G401.6 (cell line): Measurements from ENCODE around the gene PCYOX1L.
"Not testable (repeated sequence)": the region's sequence is repeated elsewhere in the genome, so short reads cannot be mapped to it uniquely, and the experiment has no call there.

Experiments
- FAIRE-seq: peaks from 2 replicates; lab custom pipeline; 2012; peaks lifted over from hg19 to GRCh38; lab: Jason Lieb, UNC

The PCYOX1L gene

GRCh38 chr5:149387081-149387631 lies 29.3 kb downstream of the PCYOX1L start:
- FAIRE-seq = no peak

- no peak for FAIRE-seq
These were observed 30.1 kb downstream of the PCYOX1L start for GRCh38 chr5:149387982-149388381.

- FAIRE-seq = no peak
These were observed 30.8 kb downstream of the PCYOX1L start for GRCh38 chr5:149388498-149389190.

DNA sequence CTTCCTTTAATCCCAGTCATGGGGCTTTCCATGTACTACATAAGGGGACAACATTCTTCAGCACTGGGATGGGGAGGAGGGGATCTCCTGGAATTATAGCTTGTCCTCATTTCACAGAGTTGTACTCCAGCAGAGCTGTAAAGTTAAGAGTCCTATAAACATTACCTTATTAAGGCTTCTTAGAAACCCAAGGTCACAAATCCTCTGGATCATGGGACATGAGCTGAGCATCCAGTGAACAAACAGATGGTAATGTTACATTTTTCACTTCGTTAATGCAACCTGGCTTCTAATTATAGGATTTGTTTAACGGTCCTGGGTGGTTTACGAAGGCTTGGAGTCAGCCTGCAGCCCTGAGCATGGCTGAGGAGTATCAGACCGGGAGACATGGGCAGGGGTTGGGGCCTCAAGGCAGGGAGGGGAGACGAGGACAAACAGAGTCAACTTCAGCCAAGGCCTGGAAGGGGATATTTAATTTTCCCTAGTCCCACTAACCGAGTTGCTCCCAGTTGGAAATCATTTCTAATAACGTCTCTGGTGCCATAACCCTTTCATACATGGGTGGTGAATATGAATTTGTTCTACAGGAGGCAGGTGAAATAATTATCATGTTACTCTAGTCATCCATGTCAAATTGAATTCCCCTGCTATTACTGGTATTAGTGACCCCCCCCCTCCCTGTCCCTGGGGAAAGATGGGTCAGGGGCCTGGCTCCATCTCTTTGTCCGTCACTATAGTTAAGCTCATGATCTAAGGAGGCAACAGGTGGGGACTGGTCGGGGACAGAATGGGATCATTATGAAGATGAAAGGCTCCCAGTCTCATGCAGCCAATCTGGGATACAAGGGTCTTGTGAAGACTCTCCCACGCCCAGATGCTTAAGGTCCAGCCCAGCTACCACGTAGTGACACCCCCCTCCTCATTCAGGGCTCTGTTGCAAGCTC lies 32.0 kb downstream of the PCYOX1L start:
- FAIRE-seq = no peak

DNA sequence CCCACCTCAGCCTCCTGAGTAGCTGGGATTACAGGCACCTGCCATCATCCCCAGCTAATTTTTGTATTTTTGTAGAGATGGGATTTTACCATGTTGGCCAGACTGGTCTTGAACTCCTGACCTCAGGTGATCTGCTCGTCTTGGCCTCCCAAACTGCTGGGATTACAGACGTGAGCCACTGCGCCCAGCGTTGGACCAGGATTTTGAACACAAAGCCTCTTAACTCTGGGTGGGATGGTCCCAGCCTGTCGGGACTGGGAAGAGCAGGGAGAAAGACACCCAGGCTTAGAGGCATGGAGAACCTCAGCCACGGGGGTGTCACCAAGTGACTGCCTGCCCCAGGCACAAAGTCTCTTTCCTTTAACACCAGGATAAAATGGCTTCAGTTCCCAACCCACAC lies 33.2 kb downstream of the PCYOX1L start:
- not testable (repeated sequence) for FAIRE-seq

DNA sequence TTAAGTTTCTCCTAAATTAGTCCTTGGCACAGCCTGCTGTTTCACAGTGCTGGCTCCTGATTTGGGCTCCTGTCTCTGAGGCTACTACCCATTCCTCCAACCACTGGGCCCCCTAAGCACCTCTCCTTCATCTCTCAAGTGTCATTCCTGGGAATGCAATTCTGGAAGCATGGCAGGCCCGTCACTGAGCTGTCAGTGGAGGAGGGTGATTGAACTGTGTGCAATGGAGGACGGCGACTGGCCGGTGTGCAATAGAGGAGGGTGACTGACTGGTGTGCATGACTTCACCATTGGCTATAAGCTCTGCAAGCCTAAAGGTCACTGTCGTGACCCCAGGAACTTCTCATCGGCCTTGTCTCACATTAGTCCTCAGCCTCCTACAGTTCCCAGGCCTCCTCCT lies 33.7 kb downstream of the PCYOX1L start:
- no peak for FAIRE-seq

GRCh38 chr5:149392718-149393117 lies 34.9 kb downstream of the PCYOX1L start:
- no peak for FAIRE-seq

- not testable (repeated sequence) for FAIRE-seq
These were observed 37.1 kb downstream of the PCYOX1L start for GRCh38 chr5:149394996-149395395.

- no peak for FAIRE-seq
These were observed 39.7 kb downstream of the PCYOX1L start for GRCh38 chr5:149397530-149397929.

GRCh38 chr5:149398747-149399266 lies 41.0 kb downstream of the PCYOX1L start:
- FAIRE-seq = not testable (repeated sequence)

GRCh38 chr5:149399775-149400174 lies 41.9 kb downstream of the PCYOX1L start:
- FAIRE-seq = no peak

DNA sequence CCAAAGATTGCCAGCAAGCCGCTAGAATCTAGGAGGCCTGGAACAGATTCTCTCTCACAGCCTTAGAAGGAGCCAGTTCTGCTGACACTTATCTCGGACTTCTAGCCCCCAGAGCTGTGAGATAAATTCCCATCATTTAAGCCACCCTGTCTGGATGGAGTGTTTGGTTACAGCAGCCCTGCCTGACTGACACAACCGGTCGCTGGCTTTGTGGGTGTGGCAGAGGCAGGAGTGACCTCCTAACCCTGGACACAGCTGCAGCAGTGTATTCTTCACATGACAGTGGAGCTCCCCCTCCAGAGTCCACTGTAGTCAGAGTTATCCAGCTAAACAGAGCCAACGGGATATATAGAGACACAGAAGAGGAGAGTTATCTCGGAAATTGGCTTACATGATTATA lies 42.5 kb downstream of the PCYOX1L start:
- no peak for FAIRE-seq

GRCh38 chr5:149401051-149401450 lies 43.2 kb downstream of the PCYOX1L start:
- no peak for FAIRE-seq

DNA sequence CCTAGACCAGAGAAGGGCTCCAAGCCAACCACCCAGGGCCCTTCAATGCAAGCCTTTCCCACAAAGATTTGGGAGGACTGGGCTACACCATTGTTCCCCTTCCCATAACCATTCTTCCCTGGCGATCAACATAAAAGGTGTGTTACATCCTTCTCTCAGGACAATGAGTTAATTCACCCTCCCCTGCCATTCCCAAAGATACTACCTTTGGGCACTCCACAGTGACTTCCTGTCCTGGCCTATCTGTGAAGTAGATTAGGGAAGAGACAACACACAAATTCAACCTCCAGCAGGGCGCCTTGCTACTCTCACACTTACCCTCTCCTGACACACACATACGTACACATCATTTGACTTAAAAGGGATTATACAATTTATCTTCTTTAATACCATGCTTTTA lies 44.4 kb downstream of the PCYOX1L start:
- FAIRE-seq = no peak

DNA sequence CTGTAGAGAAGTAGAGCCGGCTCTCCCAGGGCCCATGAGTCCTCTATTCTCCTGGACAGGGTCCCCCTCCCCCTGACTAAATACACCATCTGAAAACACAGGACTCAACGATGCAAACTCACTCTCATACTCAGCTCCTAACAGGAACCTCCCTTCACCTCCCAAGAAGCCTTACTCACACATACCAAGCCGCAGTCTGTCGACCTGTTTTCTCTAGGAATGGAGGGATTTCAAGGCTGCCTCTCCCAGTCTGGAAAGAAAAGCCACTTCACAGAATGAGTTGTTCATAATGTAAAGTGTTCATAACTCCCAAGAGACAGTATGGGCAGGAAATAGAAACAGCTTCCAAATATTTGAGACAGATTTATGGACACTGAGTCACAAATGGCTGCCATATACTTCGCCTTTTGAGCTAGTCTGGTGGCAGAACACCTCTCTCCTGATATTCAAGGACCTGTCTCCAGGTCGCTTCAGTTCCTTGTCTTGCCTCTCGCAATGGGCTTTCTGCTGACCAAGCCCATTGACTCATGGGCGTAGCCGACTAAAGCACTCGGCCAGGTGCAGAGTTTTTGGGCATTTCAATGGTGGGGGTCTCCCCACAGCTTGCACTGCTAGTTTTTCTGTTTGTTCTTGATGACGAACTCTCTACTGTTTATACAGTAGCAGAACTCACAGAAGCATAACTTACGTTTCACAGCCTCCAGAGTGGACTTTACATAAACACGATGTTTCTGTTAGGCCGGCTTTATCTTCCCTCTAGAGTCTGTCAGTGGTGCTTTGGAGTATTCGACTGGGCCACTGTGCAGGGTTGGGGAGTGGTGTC lies 46.3 kb downstream of the PCYOX1L start:
- FAIRE-seq = no peak

DNA sequence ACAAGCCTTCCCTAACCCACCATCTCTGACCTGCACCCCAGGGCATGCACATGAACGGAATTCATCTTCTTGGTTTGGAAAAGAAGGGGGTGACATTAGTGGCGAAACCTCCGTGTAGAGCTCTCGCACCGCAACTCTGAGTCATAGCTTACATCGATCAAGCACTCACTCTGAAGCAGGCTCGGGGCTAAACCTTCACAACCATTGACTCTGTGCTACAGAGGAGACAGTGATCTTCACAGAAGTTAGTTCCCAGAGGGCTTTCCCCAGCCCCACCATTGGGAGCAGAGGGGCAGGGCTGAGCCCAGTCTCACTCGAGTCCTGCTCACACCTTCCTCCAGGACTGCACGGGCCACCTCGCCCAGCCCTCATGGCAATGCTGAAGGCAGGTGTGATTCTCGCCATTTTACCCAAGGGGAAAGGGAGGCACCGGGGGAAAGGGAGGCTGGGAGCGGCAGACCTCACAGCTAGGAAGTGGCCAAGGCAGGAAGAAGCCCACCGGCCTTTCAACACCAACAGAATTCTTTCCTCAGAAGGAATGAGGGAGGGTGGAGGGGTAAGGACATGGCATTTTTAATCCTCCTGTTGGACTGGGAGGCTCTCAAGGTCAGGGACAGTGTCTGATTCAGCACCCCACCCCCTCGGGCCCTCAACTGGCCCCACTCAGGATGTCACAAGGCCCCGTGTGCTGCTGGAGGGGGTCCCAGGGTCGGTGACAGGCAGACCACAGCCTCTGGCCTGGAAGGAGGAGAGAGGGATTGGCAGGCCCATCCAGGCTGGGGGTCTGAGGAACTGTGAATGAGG lies 47.1 kb downstream of the PCYOX1L start:
- FAIRE-seq = no peak

DNA sequence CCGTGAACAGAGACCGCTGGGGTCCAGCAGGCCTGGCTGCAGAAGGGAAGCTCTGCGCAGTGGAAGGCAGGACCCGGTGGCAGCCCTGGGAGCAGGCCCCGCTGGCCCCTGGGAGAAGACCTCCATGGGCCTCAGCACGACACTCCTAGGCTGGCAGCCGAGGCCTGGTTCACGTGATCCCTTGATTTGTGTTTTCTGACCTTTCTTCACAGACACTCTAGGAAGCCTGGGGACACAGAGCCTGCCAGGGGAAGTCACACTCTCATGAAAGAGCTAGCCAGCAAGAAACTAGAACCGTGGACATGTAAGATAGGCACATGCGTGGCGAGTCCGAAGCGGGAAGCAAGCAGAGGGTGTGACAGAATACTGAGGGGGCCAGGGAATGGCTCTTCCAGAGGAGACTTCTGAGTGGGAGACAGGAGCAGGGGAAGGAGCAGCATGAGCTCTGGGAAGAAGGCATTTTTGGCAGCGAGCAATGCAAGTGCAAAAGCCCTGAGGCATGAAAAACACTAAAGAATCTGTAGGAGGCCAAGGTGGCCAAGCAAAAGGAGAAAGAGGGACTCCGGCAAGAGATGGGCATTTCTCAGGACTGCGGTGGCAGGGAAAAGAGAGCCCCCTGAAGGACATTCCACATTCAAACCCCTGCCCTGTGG lies 47.8 kb downstream of the PCYOX1L start:
- FAIRE-seq = no peak

- FAIRE-seq = no peak
These were observed 48.5 kb downstream of the PCYOX1L start for GRCh38 chr5:149406203-149406978.

DNA sequence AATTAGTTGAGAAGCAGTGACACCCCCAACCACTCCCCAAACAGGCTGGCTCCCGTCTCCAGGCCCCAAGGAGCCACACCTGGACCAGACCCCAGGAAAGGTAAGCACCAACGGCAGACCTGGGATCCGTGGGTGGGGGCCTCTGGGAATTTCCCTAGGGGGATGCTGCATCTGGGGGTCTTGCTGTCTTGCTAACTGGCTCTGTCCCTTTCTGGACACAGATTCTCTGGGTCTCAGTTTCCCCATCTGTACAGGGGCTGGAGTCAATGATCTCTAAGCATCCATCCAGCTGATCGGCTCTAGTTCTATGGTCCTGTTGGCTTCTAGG lies 49.1 kb downstream of the PCYOX1L start:
- no peak for FAIRE-seq
